Astrocyte (in vitro differentiated cells and primary cell): ENCODE measurements around the gene TWF2.

ENCODE experiments used
- CTCF ChIP-seq: IDR thresholded peaks from 2 replicates; pipeline ENCODE4 v1.5.1; 2011; ENCODE audit warnings: low read depth, mild to moderate bottlenecking, inconsistent platforms, low read length, moderate library complexity; ENCODE audit not compliant: insufficient read depth
- EZH2 ChIP-seq: IDR thresholded peaks from 2 replicates; pipeline ENCODE4 v1.6.1; 2012; ENCODE audit warnings: mild to moderate bottlenecking, low read length, inconsistent platforms; ENCODE audit not compliant: insufficient read depth

- TF ChIP-seq EZH2 (no peak), CTCF (no peak)
Observed at GRCh38 chr3:52245322-52246263, 6.6 kb upstream of the TWF2 start, which contains the start of gene PPM1M.
